Measurements from ENCODE around the gene HMGXB3. TPM values are rescaled to one million over a fixed set of nuclear protein-coding genes. Genes with fewer than 3 reads are reported as not detected.

Gene HMGXB3
- total RNA-seq, 1 experiment from 2014 or later, result 26.9 TPM

- no peak overlapping the region for H3T11ph ChIP-seq (ENCODE audit: low read length)
- Mint-ChIP-seq H3K9me3 (no peaks in the 10 kb centered on the region; a peak in 1 of 5 replicates), H3K36me3 (ENCODE audit: insufficient read depth in 1 of 3, low read depth in 3 of 3) (no peaks in the 10 kb centered on the region), H3K4me1 (peaks cover 5 to 21% of the 10 kb centered on the region in 2 experiments; a peak in 3 of 4 replicates), H3K27ac (no peak overlapping the region), H3K4me3 (no peak overlapping the region), H3K27me3 (ENCODE audit: low read depth) (peaks cover 20% of the 10 kb centered on the region)
- no peak overlapping the region for H3K27ac ChIP-seq (ENCODE audit: insufficient read length, low read depth, low read length)
- H3K9me3 ChIP-seq (ENCODE audit: control insufficient read depth, low read depth, low read length), result no peaks in the 10 kb centered on the region
- H3K27me3 ChIP-seq (ENCODE audit: insufficient read depth, low read length), result no peaks in the 10 kb centered on the region
- H2BK12ac ChIP-seq (ENCODE audit: insufficient read length, low read depth, low read length), result no peak overlapping the region
- H4K5ac ChIP-seq (ENCODE audit: insufficient read length, low read depth, low read length), result no peak overlapping the region
- no peaks in the 10 kb centered on the region for H3K79me1 ChIP-seq (ENCODE audit: insufficient read depth, low read depth, low read length, poor library complexity, severe bottlenecking)
- no peak for TF ChIP-seq CTCF (conservative IDR thresholded peaks at IDR 0.05)
- H4K8ac ChIP-seq (replicated peaks; ENCODE audit: insufficient read length, low read depth, low read length), result no peak overlapping the region
- H3K4me2 ChIP-seq (ENCODE audit: insufficient read depth, insufficient read length, low read length), result no peak overlapping the region
- no peaks in the 10 kb centered on the region for H4K20me1 ChIP-seq (ENCODE audit: control insufficient read depth, insufficient read depth, insufficient read length)
- no peak overlapping the region for H2AFZ ChIP-seq (ENCODE audit: low read length)
- DNase-seq, result no peak
- H3K79me2 ChIP-seq (ENCODE audit: insufficient read depth, low read length), result no peaks in the 10 kb centered on the region
- H3K23ac ChIP-seq (ENCODE audit: insufficient read length, low read depth, low read length), result no peak overlapping the region
- no peak overlapping the region for H3K4ac ChIP-seq (ENCODE audit: low read depth, low read length)
- H3K56ac ChIP-seq (ENCODE audit: insufficient read length, low read depth, low read length), result no peak overlapping the region
- no peak overlapping the region for H3K18ac ChIP-seq (ENCODE audit: insufficient read length, low read depth, low read length)
- H3K14ac ChIP-seq (ENCODE audit: insufficient read depth, low read length), result no peak overlapping the region; the same call in 1 of the 2 replicates
- H2BK15ac ChIP-seq (ENCODE audit: low read depth, low read length), result no peak overlapping the region
- no peak overlapping the region for H2BK120ac ChIP-seq (ENCODE audit: low read depth, low read length, poor library complexity, severe bottlenecking)
- H2BK5ac ChIP-seq (ENCODE audit: insufficient read length, low read length), result no peak overlapping the region
- H3K4me1 ChIP-seq (ENCODE audit: insufficient read depth, low read length), result no peaks in the 10 kb centered on the region
- no CpG with 5 or more reads among the region's 5 CpGs for WGBS (ENCODE audit: extremely low coverage, insufficient read length, low lambda C conversion rate)
- no peaks in the 10 kb centered on the region for H3K23me2 ChIP-seq (ENCODE audit: insufficient read length, low read depth, low read length, poor library complexity, severe bottlenecking)
- H2AK5ac ChIP-seq (ENCODE audit: insufficient read length, low read length), result no peak overlapping the region
- H2BK20ac ChIP-seq (ENCODE audit: low read depth, low read length, poor library complexity, severe bottlenecking), result no peak overlapping the region
- H3K9ac ChIP-seq (ENCODE audit: extremely low read depth, insufficient read length, low read length), result no peak overlapping the region
- H4K91ac ChIP-seq (ENCODE audit: insufficient read length, low read depth, low read length), result no peak overlapping the region
These were observed 65.9 kb downstream of the HMGXB3 start for GRCh38 chr5:150066436-150066835.

Measured in H9 (cell line).